Measurements from ENCODE around the gene TEAD4. TPM values are rescaled to one million over a fixed set of nuclear protein-coding genes. Genes with fewer than 3 reads are reported as not detected.

The TEAD4 gene
- total RNA-seq, 1 experiment from 2014 or later, result 96.2 TPM

- POLR2A ChIA-PET, result interaction anchor here (0.6 kb wide), 1 partner anchor 66 kb away, joined by 3 read pairs; no protein-coding TSS in a partner anchor
- H3K27me3 Mint-ChIP-seq (ENCODE audit: insufficient read depth, unreplicated experiment), result no peaks in the 10 kb centered on the region
- no peaks in the 10 kb centered on the region for H3K9me3 Mint-ChIP-seq (ENCODE audit: unreplicated experiment)
- Histone ChIP-seq H3K27me3 (replicated peaks; ENCODE audit: control insufficient read depth, insufficient read depth, low read length) (no peaks in the 10 kb centered on the region), H3K9me3 (no peaks in the 10 kb centered on the region), H3K4me1 (no peaks in the 10 kb centered on the region), H3K36me3 (ENCODE audit: control insufficient read depth, insufficient read depth, low read length) (peaks cover 1% of the 10 kb centered on the region; the same call in 1 of the 2 replicates), H3K4me3 (ENCODE audit: low read depth, low read length) (no peak overlapping the region)
- CTCF ChIA-PET, result interaction anchor here (0.5 to 2.2 kb wide), 7 partner anchors 20 to 242 kb away, joined by 3 to 27 read pairs (median 5); no protein-coding TSS in a partner anchor
- no TSS peak for BruUV-seq (replicated peaks)
- intact Hi-C loops (cut with micrococcal nuclease; ENCODE audit: unreplicated experiment), result loop anchor here (5.0 kb wide), 1 partner anchor 71 kb away; no protein-coding TSS in a partner anchor
- TF ChIP-seq, protein P1, sequence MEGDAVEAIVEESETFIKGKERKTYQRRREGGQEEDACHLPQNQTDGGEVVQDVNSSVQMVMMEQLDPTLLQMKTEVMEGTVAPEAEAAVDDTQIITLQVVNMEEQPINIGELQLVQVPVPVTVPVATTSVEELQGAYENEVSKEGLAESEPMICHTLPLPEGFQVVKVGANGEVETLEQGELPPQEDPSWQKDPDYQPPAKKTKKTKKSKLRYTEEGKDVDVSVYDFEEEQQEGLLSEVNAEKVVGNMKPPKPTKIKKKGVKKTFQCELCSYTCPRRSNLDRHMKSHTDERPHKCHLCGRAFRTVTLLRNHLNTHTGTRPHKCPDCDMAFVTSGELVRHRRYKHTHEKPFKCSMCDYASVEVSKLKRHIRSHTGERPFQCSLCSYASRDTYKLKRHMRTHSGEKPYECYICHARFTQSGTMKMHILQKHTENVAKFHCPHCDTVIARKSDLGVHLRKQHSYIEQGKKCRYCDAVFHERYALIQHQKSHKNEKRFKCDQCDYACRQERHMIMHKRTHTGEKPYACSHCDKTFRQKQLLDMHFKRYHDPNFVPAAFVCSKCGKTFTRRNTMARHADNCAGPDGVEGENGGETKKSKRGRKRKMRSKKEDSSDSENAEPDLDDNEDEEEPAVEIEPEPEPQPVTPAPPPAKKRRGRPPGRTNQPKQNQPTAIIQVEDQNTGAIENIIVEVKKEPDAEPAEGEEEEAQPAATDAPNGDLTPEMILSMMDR (IDR thresholded peaks at IDR 0.05; ENCODE audit: insufficient read depth in 1 of 2, low read depth in 1 of 2, low read length in 1 of 2, severe bottlenecking in 1 of 2, unreplicated experiment in 1 of 2), result no peak
- H3K36me3 Mint-ChIP-seq (ENCODE audit: insufficient read depth, unreplicated experiment), result peaks cover 93% of the 10 kb centered on the region
- no peaks in the 10 kb centered on the region for H3K4me1 Mint-ChIP-seq (ENCODE audit: low read depth, unreplicated experiment)
- no peak overlapping the region for H3K4me3 Mint-ChIP-seq (ENCODE audit: unreplicated experiment)
- no peak for DNase-seq
- H3K27ac Mint-ChIP-seq (ENCODE audit: unreplicated experiment), result peak overlapping the region; percentile 43
Measured at GRCh38 chr12:3033539-3033867, 74.3 kb downstream of the TEAD4 start.

GRCh38 chr12:3034067-3034750, 75.0 kb downstream of the TEAD4 start:
- peak overlapping the region; percentile 43 for H3K27ac Mint-ChIP-seq (ENCODE audit: unreplicated experiment)
- H3K36me3 ChIP-seq (ENCODE audit: control insufficient read depth, insufficient read depth, low read length), result peaks cover 1% of the 10 kb centered on the region; the same call in 1 of the 2 replicates
- CTCF ChIA-PET, result interaction anchor here (0.8 to 2.2 kb wide), 12 partner anchors 16 to 266 kb away, joined by 3 to 27 read pairs (median 4); no protein-coding TSS in a partner anchor
- no peaks in the 10 kb centered on the region for H3K4me1 Mint-ChIP-seq (ENCODE audit: low read depth, unreplicated experiment)
- intact Hi-C loops (cut with micrococcal nuclease; ENCODE audit: unreplicated experiment), result loop anchor here (2.0 to 5.0 kb wide), 2 partner anchors 72 to 187 kb away; no protein-coding TSS in a partner anchor
- BruUV-seq (replicated peaks), result no TSS peak
- no peaks in the 10 kb centered on the region for H3K27me3 Mint-ChIP-seq (ENCODE audit: insufficient read depth, unreplicated experiment)
- POLR2A ChIA-PET, result interaction anchor here (0.6 to 1.0 kb wide), 2 partner anchors 144 to 148 kb away, joined by 3 read pairs; partner anchors contain the start of gene TULP3
- no peak overlapping the region for H3K4me3 Mint-ChIP-seq (ENCODE audit: unreplicated experiment)
- no peaks in the 10 kb centered on the region for H3K4me1 ChIP-seq
- DNase-seq, result peak; percentile 87 to 89
- peaks cover 92% of the 10 kb centered on the region for H3K36me3 Mint-ChIP-seq (ENCODE audit: insufficient read depth, unreplicated experiment)
- TF ChIP-seq, protein P1 (IDR thresholded peaks at IDR 0.05; ENCODE audit: insufficient read depth in 1 of 2, low read depth in 1 of 2, low read length in 1 of 2, severe bottlenecking in 1 of 2, unreplicated experiment in 1 of 2), result peak; percentile 84 to 96
- no peak overlapping the region for H3K4me3 ChIP-seq (ENCODE audit: low read depth, low read length)
- H3K9me3 ChIP-seq, result no peaks in the 10 kb centered on the region
- no peaks in the 10 kb centered on the region for H3K27me3 ChIP-seq (replicated peaks; ENCODE audit: control insufficient read depth, insufficient read depth, low read length)
- H3K9me3 Mint-ChIP-seq (ENCODE audit: unreplicated experiment), result no peaks in the 10 kb centered on the region

- POLR2A ChIA-PET, result no interaction called here
- Histone ChIP-seq H3K36me3 (ENCODE audit: control insufficient read depth, insufficient read depth, low read length) (peaks cover 1% of the 10 kb centered on the region; the same call in 1 of the 2 replicates), H3K4me3 (ENCODE audit: low read depth, low read length) (no peak overlapping the region), H3K4me1 (no peaks in the 10 kb centered on the region), H3K9me3 (no peaks in the 10 kb centered on the region), H3K27me3 (replicated peaks; ENCODE audit: control insufficient read depth, insufficient read depth, low read length) (no peaks in the 10 kb centered on the region)
- Mint-ChIP-seq H3K27ac (ENCODE audit: unreplicated experiment) (no peak overlapping the region), H3K4me1 (ENCODE audit: low read depth, unreplicated experiment) (no peaks in the 10 kb centered on the region), H3K36me3 (ENCODE audit: insufficient read depth, unreplicated experiment) (peaks cover 89% of the 10 kb centered on the region), H3K4me3 (ENCODE audit: unreplicated experiment) (no peak overlapping the region), H3K9me3 (ENCODE audit: unreplicated experiment) (no peaks in the 10 kb centered on the region), H3K27me3 (ENCODE audit: insufficient read depth, unreplicated experiment) (no peaks in the 10 kb centered on the region)
- BruUV-seq (replicated peaks), result no TSS peak
- no peak for DNase-seq
- intact Hi-C loops (cut with micrococcal nuclease; ENCODE audit: unreplicated experiment), result loop anchor here (2.0 kb wide), 1 partner anchor 188 kb away; no protein-coding TSS in a partner anchor
- CTCF ChIA-PET, result interaction anchor here (0.9 to 1.1 kb wide), 2 partner anchors 15 to 75 kb away, joined by 3 to 4 read pairs; no protein-coding TSS in a partner anchor
- TF ChIP-seq, protein P1 (IDR thresholded peaks at IDR 0.05; ENCODE audit: insufficient read depth in 1 of 2, low read depth in 1 of 2, low read length in 1 of 2, severe bottlenecking in 1 of 2, unreplicated experiment in 1 of 2), result no peak
Measured at GRCh38 chr12:3035171-3035570, 76.0 kb downstream of the TEAD4 start.
